Head of caudate nucleus (tissue), 42 donors: ENCODE results near the gene ZP2.
"Not testable (repeated sequence)": the region's sequence is repeated elsewhere in the genome, so short reads cannot be mapped to it uniquely, and the experiment has no call there.

Source experiments
- DNase-seq, 42 donors: peaks; one replicate each; pipeline versions ENCODE4 v3.0.0 to v3.0.0-alpha.2; 2020 to 2021; ENCODE audit warnings: mixed read lengths in 7 of 42
- intact Hi-C: fragments of 100-400 bp; cut with DNase I; formaldehyde crosslinking; loops from one replicate; pipeline ENCODE4 v1.15.0; 2022

The ZP2 gene

DNA sequence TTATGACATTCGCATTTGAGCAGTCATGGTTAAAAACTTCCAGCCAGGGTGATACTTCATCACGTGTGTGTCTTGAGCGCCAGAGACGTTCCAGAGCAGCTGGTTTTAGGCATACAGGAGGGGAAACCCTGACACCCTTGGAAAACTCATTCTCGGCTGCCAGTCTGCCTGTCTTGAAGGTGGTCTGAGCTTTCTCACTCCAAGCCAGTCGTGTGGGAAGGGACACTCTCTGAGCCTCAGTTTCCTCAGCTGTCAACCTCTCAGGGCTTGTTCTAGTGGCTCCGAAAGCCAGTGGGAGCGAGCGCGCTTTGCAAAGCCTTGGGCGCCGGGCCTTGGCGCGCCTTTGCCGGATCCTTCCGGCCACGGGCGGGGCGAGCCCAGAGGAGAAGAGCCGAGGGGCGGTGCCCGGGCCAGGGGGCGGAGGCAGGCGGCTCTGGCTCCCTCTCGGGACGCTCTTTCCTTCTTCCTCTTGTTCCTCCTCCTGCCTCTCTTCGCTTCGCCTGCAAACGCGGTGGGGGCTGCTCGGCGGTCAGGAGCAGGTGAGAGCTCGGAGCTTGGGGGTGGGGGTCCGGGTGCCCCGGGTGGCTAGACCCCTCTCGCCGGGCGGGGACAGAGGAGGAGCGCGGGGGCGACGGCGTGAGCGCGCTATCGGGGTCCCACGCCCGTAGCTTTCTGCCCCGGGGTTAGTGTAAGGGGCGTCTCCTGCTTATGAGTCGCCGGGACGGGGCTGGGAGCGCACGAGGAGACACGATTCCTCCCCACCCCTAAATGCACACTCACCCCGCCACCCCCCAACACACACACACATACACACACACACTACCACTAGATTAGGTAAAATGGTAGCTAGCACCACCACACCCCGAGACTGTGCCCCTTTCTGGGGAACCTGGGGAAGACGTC is 52.9 kb downstream of the ZP2 start, which contains the start of gene LDAF1:
TSS of gene LDAF1 (plus strand) at position 467 of the 903 bp plus-strand sequence. CDS start 2,509 bp downstream, outside the sequence.
- peak in 41 of 42 donors; percentile 27 to 86 (median 71) for DNase-seq
- intact Hi-C loops, result loop anchor here (10.0 kb wide), 1 partner anchor 146 kb away; no protein-coding TSS in a partner anchor

DNA sequence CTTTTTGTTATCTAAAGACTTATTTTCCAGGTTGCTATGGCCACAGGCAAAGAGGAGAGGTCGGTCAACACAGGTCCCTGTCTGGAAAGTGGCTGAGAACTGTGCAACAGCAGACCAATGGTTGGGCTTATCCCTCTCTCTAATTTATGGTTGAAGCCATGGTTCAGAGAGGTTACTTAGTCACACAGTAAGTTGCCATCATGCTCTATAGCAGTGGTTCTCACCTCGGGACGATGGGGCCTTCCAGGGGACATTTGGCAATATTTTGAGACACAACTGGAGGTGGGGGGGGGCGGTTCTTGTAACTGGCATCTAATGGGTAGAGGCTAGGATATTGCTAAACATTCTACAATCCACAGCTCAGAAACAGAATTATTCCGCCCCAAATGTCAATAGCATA is 53.7 kb downstream of the ZP2 start:
- intact Hi-C loops, result loop anchor here (10.0 kb wide), 1 partner anchor 147 kb away; no protein-coding TSS in a partner anchor
- no peak for DNase-seq

DNA sequence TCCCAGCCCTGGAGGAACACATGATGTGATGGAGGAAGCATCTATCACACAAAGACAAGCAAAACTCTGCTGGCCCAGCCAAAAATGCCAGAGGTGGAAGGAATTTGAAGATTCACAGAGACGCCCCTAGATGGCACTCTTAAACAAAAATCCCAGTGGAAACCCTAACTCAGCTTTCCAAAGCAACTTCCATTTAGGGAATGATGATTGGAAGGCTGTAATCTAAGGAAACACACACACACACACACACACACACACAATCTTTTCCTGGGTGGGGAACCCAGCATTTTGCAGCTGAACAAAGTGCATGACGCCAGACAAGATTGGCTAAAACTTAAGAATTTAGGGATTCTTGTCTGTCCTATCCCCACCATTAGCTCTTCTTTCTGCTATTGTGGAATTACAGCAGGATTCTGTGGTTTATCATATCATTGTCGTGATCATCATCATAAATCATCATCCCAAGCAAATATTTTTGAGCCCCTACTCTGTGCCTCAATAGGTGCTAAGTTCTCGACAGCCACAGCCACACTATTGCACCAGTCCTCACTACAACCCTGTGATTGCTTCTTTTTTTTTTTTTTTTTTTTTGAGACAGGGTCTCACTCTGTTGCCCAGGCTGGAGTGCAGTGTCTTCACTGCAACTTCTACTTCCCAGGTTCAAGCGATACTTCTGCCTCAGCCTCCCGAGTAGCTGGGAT is 54.5 kb downstream of the ZP2 start:
- intact Hi-C loops, result loop anchor here (10.0 kb wide), 1 partner anchor 148 kb away; no protein-coding TSS in a partner anchor

DNA sequence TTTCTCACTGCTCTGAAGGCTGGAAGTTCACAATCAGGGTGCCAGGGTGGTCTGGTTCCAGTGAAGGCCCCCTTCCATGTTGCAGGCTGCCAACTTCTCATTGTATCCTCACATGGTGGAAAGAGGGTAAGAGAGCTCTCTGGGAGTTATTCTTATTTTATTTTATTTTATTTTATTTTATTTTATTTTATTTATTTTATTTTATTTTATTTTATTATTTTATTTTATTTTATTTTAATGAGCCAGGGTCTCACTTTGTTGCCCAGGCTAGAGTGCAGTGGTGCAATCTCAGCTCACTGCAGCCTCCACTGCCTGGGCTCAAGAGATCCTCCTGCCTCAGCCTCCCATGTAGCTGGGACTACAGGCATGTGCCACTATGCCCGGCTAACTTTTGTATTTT is 55.4 kb downstream of the ZP2 start:
- intact Hi-C loops, result loop anchor here (10.0 kb wide), 1 partner anchor 149 kb away; no protein-coding TSS in a partner anchor
- not testable (repeated sequence) for DNase-seq

More for the DNA sequence above, 54.5 kb downstream of the ZP2 start:
- peak in 34 of 42 donors; percentile 9 to 74 (median 44) for DNase-seq

DNA sequence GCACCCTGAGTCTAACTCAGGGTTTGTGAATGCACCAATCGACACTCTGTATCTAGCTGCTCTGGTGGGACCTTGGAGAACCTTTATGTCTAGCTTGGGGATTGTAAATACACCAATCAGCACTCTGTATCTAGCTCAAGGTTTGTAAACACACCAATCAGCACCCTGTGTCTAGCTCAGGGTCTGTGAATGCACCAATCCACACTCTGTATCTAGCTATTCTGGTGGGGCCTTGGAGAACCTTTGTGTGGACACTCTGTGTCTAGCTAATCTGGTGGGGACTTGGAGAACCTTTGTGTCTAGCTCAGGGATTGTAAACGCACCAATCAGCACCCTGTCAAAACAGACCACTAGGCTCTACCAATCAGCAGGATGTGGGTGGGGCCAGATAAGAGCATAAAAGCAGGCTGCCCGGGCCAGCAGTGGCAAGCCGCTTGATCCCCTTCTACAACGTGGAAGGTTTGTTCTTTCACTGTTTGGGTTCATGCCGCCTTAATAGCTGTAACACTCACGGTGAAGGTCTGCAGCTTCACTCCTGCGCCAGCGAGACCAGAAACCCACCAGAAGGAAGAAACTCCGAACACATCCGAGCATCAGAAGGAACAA is 58.1 kb downstream of the ZP2 start:
- DNase-seq, result not testable (repeated sequence)
- intact Hi-C loops, result loop anchor here (10.0 kb wide), 1 partner anchor 152 kb away; no protein-coding TSS in a partner anchor

DNA sequence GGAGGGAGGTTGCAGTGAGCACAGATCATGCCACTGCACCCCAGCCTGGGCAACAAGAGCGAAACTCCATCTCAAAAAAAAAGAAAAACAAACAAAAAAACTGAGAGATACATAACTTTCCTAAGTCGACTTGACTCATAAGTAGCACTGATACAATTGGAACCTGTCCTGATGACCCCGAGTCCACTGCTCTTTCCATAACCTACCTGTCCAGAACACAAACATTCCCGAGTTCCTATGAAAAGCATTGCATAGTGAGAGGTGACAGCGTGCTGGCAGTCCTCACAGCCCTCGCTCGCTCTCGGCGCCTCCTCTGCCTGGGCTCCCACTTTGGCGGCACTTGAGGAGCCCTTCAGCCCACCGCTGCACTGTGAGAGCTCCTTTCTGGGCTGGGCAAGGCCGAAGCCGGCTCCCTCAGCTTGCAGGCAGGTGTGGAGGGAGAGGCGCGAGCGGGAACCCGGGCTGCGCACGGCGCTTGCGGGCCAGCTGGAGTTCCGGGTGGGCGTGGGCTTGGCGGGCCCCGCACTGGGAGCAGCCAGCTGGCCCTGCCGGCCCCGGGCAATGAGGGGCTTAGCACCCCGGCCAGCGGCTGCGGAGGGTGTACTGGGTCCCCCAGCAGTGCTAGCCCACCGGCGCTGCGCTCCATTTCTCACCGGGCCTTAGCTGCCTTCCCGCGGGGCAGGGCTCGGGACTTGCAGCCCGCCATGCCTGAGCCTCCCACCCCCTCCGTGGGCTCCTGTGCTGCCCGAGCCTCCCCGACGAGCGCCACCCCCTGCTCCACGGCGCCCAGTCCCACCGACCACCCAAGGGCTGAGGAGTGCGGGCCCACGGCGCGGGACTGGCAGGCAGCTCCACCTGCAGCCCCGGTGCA is 59.0 kb downstream of the ZP2 start:
- not testable (repeated sequence) for DNase-seq
- intact Hi-C loops, result loop anchor here (10.0 kb wide), 1 partner anchor 152 kb away; no protein-coding TSS in a partner anchor

DNA sequence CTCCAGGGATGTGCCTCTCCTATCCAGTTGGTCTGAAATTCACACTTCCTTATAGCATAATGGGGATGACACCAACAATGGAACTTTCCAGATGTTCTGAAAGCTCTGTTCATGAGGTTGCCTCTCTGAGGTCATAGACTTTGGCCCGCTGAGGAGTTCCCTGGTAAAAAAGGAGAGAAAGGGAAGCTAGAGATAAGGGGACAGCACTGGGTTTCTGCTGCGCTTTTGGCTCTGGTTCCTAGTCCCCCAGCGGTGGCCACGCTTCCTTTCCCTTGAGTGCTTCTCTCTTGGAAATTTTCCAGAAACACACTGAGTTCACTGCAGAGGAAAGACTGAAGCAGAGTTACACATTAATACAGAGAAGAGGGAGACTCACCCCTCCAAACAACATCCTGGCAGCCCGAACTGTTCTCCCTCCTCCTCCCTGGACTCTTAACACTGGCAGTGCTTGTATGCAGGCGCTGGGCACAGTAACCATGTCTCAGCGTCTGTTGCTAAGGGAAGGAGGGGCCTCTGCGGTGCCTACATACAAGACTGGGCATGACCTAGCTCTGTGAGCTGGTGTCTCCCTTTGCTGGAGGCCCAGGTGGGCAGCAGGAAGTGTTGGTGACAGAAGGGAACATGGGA is 60.9 kb downstream of the ZP2 start, which contains the start of gene DNAH3:
TSS of gene DNAH3 (minus strand) at position 472 of the 627 bp plus-strand sequence. CDS start 527 bp downstream, outside the sequence.
- DNase-seq, result no peak
- intact Hi-C loops, result loop anchor here (10.0 kb wide), 1 partner anchor 154 kb away; no protein-coding TSS in a partner anchor
